ENCODE data around the gene HTR7. TPM values are rescaled to one million over a fixed set of nuclear protein-coding genes. Genes with fewer than 3 reads are reported as not detected.

The HTR7 gene
- total and polyA plus RNA-seq, 2 of the 8 experiments (the other 6 are each of a cell fraction or from before 2014, with no cell fraction given) = 22.9 to 24.6 TPM

- peak overlapping the region; percentile 32 for H4K91ac ChIP-seq (replicated peaks; ENCODE audit: insufficient read length, low read length)
- H2AK5ac ChIP-seq (ENCODE audit: low read depth, low read length) = no peak overlapping the region
- WGBS, 2 experiments (ENCODE audit: extremely low coverage in 1 of 2, insufficient coverage in 1 of 2, insufficient read length in 1 of 2, insufficient replicate concordance in 2 of 2, low coverage in 1 of 2, low lambda C conversion rate in 2 of 2, missing lambda C conversion rate in 1 of 2) = 57% methylated on average over 6 of the region's 6 CpGs; no CpG with 5 or more reads in 1 of the 2 experiments
- H3K36me3 ChIP-seq (ENCODE audit: control insufficient read depth in 2 of 4, insufficient read depth in 4 of 4, low read length in 3 of 4) = no peaks in the 10 kb centered on the region
- H3K14ac ChIP-seq (ENCODE audit: insufficient read length) = no peak overlapping the region
- no peak overlapping the region for H3K23ac ChIP-seq (ENCODE audit: insufficient read length)
- H3K18ac ChIP-seq (ENCODE audit: extremely low read depth, low read length) = no peak overlapping the region
- H3K56ac ChIP-seq (replicated peaks; ENCODE audit: insufficient read length, low read depth, low read length) = no peak overlapping the region
- H3K9me3 ChIP-seq (ENCODE audit: insufficient read depth in 2 of 2, low read depth in 1 of 2, low read length in 1 of 2) = no peaks in the 10 kb centered on the region
- H4K20me1 ChIP-seq (replicated peaks in 1 of 2; ENCODE audit: control insufficient read depth in 1 of 2, insufficient read depth in 2 of 2, low read length in 2 of 2) = no peaks in the 10 kb centered on the region
- CTCF ChIA-PET (ENCODE audit: partially characterized antibody) = interaction anchor here (0.8 to 2.6 kb wide), 11 partner anchors 11 to 575 kb away, joined by 3 to 15 read pairs (median 4); partner anchors contain the start of gene HTR7
- no peaks in the 10 kb centered on the region for H3K79me2 ChIP-seq (ENCODE audit: control insufficient read depth in 1 of 2, insufficient read depth in 2 of 2, low read length in 2 of 2)
- no peaks in the 10 kb centered on the region for H3K27me3 ChIP-seq (replicated peaks in 1 of 4; ENCODE audit: control insufficient read depth in 3 of 4, extremely low read depth in 1 of 4, insufficient read depth in 3 of 4, low read length in 3 of 4)
- peaks cover 2 to 9% (median 5%) of the 10 kb centered on the region in 4 experiments; a peak in 4 of 7 replicates for H3K4me1 ChIP-seq (replicated peaks in 1 of 4; ENCODE audit: control insufficient read depth in 3 of 4, insufficient read depth in 4 of 4, low read length in 3 of 4)
- no peak overlapping the region for H2BK15ac ChIP-seq (ENCODE audit: low read length)
- no peak overlapping the region; the same call in 1 of the 2 replicates for H4K8ac ChIP-seq (ENCODE audit: extremely low read depth, insufficient read depth, low read length)
- H2BK120ac ChIP-seq (replicated peaks; ENCODE audit: low read depth, low read length) = no peak overlapping the region
- no peaks in the 10 kb centered on the region for H3K23me2 ChIP-seq (ENCODE audit: low read depth, low read length)
- H3K27ac ChIP-seq (ENCODE audit: low read depth, low read length) = no peak overlapping the region
- no peak overlapping the region for H3K9ac ChIP-seq (replicated peaks in 1 of 4; ENCODE audit: extremely low read depth in 1 of 4, low read depth in 3 of 4, low read length in 3 of 4)
- H4K5ac ChIP-seq (ENCODE audit: insufficient read length, low read depth, low read length) = no peak overlapping the region
- no peak overlapping the region for H3K4me3 ChIP-seq (ENCODE audit: extremely low read depth in 1 of 4, insufficient read depth in 2 of 4, low read depth in 3 of 4, low read length in 4 of 4)
- DNase-seq (ENCODE audit: low read depth in 1 of 2, low spot score in 2 of 2) (peak in 1 of 2 experiments; percentile 29), FAIRE-seq (peak; percentile 42)
- no peak overlapping the region for H3K4me2 ChIP-seq (ENCODE audit: insufficient read depth in 1 of 2, low read depth in 2 of 2, low read length in 2 of 2)
- no peak overlapping the region for H2AFZ ChIP-seq (ENCODE audit: low read length)
- H2BK20ac ChIP-seq (ENCODE audit: low read length) = no peak overlapping the region
- H2BK12ac ChIP-seq (ENCODE audit: low read depth, low read length) = no peak overlapping the region
- H3K79me1 ChIP-seq (ENCODE audit: low read depth, low read length) = no peaks in the 10 kb centered on the region
- no peak overlapping the region for H3K4ac ChIP-seq (replicated peaks; ENCODE audit: insufficient read length, low read depth, low read length)
- H2BK5ac ChIP-seq (ENCODE audit: low read depth, low read length) = no peak overlapping the region
- POLR2A ChIA-PET (ENCODE audit: partially characterized antibody) = interaction anchor here (1.5 kb wide), 1 partner anchor 11 kb away, joined by 4 read pairs; no protein-coding TSS in a partner anchor
- TF ChIP-seq JUN (IDR thresholded peaks at IDR 0.05; ENCODE audit: low read depth, low read length) = no peak
- no peak for TF ChIP-seq GABPA (IDR thresholded peaks at IDR 0.05; ENCODE audit: borderline replicate concordance, insufficient read depth, low read length)
- no peak for TF ChIP-seq SIRT6 (IDR thresholded peaks at IDR 0.05; ENCODE audit: low read length)
- TF ChIP-seq CHD1 (IDR thresholded peaks at IDR 0.05; ENCODE audit: low read depth, low read length) = no peak
- TF ChIP-seq, protein P1, sequence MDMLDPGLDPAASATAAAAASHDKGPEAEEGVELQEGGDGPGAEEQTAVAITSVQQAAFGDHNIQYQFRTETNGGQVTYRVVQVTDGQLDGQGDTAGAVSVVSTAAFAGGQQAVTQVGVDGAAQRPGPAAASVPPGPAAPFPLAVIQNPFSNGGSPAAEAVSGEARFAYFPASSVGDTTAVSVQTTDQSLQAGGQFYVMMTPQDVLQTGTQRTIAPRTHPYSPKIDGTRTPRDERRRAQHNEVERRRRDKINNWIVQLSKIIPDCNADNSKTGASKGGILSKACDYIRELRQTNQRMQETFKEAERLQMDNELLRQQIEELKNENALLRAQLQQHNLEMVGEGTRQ (IDR thresholded peaks at IDR 0.05; ENCODE audit: low read length) = no peak
- TF ChIP-seq SIN3A (conservative IDR thresholded peaks at IDR 0.05 in 1 of 2, IDR thresholded peaks at IDR 0.05 in 1 of 2; ENCODE audit: low read depth in 1 of 2, low read length in 2 of 2) = no peak
- TF ChIP-seq TEAD4 (IDR thresholded peaks at IDR 0.05; ENCODE audit: low read depth, low read length) = no peak
- no peak for TF ChIP-seq HDAC2 (IDR thresholded peaks at IDR 0.05; ENCODE audit: borderline replicate concordance in 1 of 2, low read depth in 2 of 2, low read length in 2 of 2)
- no peak for TF ChIP-seq GTF2F1 (IDR thresholded peaks at IDR 0.05; ENCODE audit: borderline replicate concordance, low read depth, low read length)
- no peak for TF ChIP-seq EP300 (IDR thresholded peaks at IDR 0.05; ENCODE audit: borderline replicate concordance in 1 of 2, low read depth in 2 of 2, low read length in 2 of 2)
- no peak for TF ChIP-seq TAF1 (IDR thresholded peaks at IDR 0.05; ENCODE audit: low read depth, low read length)
Observed at GRCh38 chr10:90723416-90724068, 134.3 kb downstream of the HTR7 start.
